Upper lobe of left lung (tissue), 4 donors: ENCODE data around the gene EFNA5.

ENCODE experiments used
- CTCF ChIP-seq, 6 experiments: fragments of 450-650 bp in 4 of 6; fragments of 200-600 bp in 2 of 6; sonication (generic) in 2 of 6; IDR thresholded peaks; one replicate each; pipeline ENCODE4 v1.5.1; 2016 to 2019; ENCODE audit warnings: antibody characterized with exemption in 6 of 6
- EP300 ChIP-seq, 4 donors: sonication (generic); formaldehyde crosslinking; IDR thresholded peaks; one replicate each; pipeline ENCODE4 v1.5.1; 2017; ENCODE audit warnings: antibody characterized with exemption in 4 of 4, control low read depth in 2 of 4
- POLR2A ChIP-seq, 4 donors: fragments of 450-650 bp; IDR thresholded peaks; one replicate each; pipeline ENCODE4 v1.5.1; 2016 to 2017; ENCODE audit warnings: antibody characterized with exemption in 4 of 4, mild to moderate bottlenecking in 2 of 4
- POLR2AphosphoS5 ChIP-seq, 2 donors: sonication (generic); formaldehyde crosslinking; IDR thresholded peaks; one replicate each; pipeline ENCODE4 v1.5.1; 2017; ENCODE audit warnings: antibody characterized with exemption in 2 of 2

DNA sequence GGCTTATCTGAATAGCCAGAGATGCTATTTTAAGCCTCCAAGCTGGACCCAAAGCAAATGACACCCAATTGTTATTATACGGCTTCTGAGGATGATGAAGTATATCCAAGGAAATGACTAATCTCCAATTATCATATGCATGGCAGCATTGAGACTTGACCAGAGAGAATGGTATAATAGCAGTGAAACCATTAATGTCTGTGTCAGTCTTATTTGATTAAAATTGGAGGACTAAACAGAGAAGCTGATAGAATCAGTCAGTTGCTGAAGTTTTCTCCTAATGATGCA is 200.5 kb downstream of the EFNA5 start:
- no peak for TF ChIP-seq CTCF (IDR thresholded peaks at IDR 0.05)
- TF ChIP-seq POLR2A (IDR thresholded peaks at IDR 0.05), result no peak
- TF ChIP-seq POLR2AphosphoS5 (IDR thresholded peaks at IDR 0.05), result no peak
- TF ChIP-seq EP300 (IDR thresholded peaks at IDR 0.05), result no peak
